Measurements from ENCODE around the gene CD300LB. TPM values are rescaled to one million over a fixed set of nuclear protein-coding genes. Genes with fewer than 3 reads are reported as not detected.

Gene CD300LB
- total RNA-seq, 1 experiment from 2014 or later, result not detected

DNA sequence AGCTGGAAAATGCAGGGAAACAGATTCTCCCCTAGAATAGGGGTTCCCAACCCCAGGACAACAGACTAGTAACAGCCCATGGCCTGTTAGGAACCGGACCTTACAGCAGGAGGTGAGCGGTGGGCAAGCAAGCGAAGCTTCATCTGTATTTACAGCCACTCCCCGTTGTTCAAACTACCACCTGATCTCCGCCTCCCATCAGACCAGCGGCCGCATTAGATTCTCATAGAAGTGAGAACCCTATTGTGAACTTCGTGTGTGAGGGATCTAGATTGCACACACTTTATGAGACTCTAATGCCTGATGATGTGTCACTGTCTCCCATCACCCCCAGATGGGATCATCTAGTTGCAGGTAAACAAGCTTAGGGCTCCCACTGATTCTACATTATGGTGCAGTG lies 3.5 kb downstream of the CD300LB start:
- Mint-ChIP-seq H3K36me3 (ENCODE audit: insufficient read depth in 1 of 3, low read depth in 3 of 3) (no peaks in the 10 kb centered on the region; a peak in 1 of 7 replicates), H3K27ac (no peak overlapping the region), H3K4me1 (peaks cover 6 to 10% of the 10 kb centered on the region in 2 experiments; a peak in 3 of 4 replicates), H3K4me3 (no peak overlapping the region), H3K27me3 (ENCODE audit: low read depth) (peaks cover 73% of the 10 kb centered on the region), H3K9me3 (peaks cover 0 to 6% of the 10 kb centered on the region in 2 experiments; a peak in 3 of 5 replicates)
- no peak overlapping the region for H3T11ph ChIP-seq (ENCODE audit: low read length)
- H2BK120ac ChIP-seq (ENCODE audit: low read depth, low read length, poor library complexity, severe bottlenecking), result no peak overlapping the region
- H3K14ac ChIP-seq (ENCODE audit: insufficient read depth, low read length), result no peak overlapping the region
- no peak overlapping the region for H3K18ac ChIP-seq (ENCODE audit: insufficient read length, low read depth, low read length)
- no peaks in the 10 kb centered on the region for H3K79me1 ChIP-seq (ENCODE audit: insufficient read depth, low read depth, low read length, poor library complexity, severe bottlenecking)
- WGBS (ENCODE audit: extremely low coverage, insufficient read length, low lambda C conversion rate), result no CpG with 5 or more reads among the region's 8 CpGs
- H2BK20ac ChIP-seq (ENCODE audit: low read depth, low read length, poor library complexity, severe bottlenecking), result no peak overlapping the region
- H3K9ac ChIP-seq (ENCODE audit: extremely low read depth, insufficient read length, low read length), result no peak overlapping the region
- H4K20me1 ChIP-seq (ENCODE audit: control insufficient read depth, insufficient read depth, insufficient read length), result no peaks in the 10 kb centered on the region
- DNase-seq, result no peak
- H2BK12ac ChIP-seq (ENCODE audit: insufficient read length, low read depth, low read length), result no peak overlapping the region
- peaks cover 2% of the 10 kb centered on the region for H3K4me1 ChIP-seq (ENCODE audit: insufficient read depth, low read length)
- no peak overlapping the region for H2AFZ ChIP-seq (ENCODE audit: low read length)
- no peaks in the 10 kb centered on the region for H3K23me2 ChIP-seq (ENCODE audit: insufficient read length, low read depth, low read length, poor library complexity, severe bottlenecking)
- no peak for TF ChIP-seq CTCF (conservative IDR thresholded peaks at IDR 0.05)
- H2AK5ac ChIP-seq (ENCODE audit: insufficient read length, low read length), result no peak overlapping the region
- H3K79me2 ChIP-seq (ENCODE audit: insufficient read depth, low read length), result no peaks in the 10 kb centered on the region
- no peak overlapping the region for H2BK5ac ChIP-seq (ENCODE audit: insufficient read length, low read length)
- H4K5ac ChIP-seq (ENCODE audit: insufficient read length, low read depth, low read length), result no peak overlapping the region
- H3K27ac ChIP-seq (ENCODE audit: insufficient read length, low read depth, low read length), result no peak overlapping the region
- H3K23ac ChIP-seq (ENCODE audit: insufficient read length, low read depth, low read length), result no peak overlapping the region
- H3K4me2 ChIP-seq (ENCODE audit: insufficient read depth, insufficient read length, low read length), result no peak overlapping the region
- no peak overlapping the region for H3K4ac ChIP-seq (ENCODE audit: low read depth, low read length)
- no peak overlapping the region for H3K56ac ChIP-seq (ENCODE audit: insufficient read length, low read depth, low read length)
- no peak overlapping the region for H2BK15ac ChIP-seq (ENCODE audit: low read depth, low read length)
- H4K8ac ChIP-seq (replicated peaks; ENCODE audit: insufficient read length, low read depth, low read length), result no peak overlapping the region
- H4K91ac ChIP-seq (ENCODE audit: insufficient read length, low read depth, low read length), result no peak overlapping the region
- H3K27me3 ChIP-seq (ENCODE audit: insufficient read depth, low read length), result no peaks in the 10 kb centered on the region; the same call in 1 of the 2 replicates
- no peaks in the 10 kb centered on the region for H3K9me3 ChIP-seq (ENCODE audit: control insufficient read depth, low read depth, low read length)
